Dedifferentiated amniotic fluid mesenchymal stem cell (primary cell): Measurements from ENCODE around the gene ARHGEF6.

Source experiments
- DNase-seq: peaks from one replicate; pipeline ENCODE4 v3.0.0-alpha.2; 2016; ENCODE audit errors: extremely low spot score

ARHGEF6 gene

DNA sequence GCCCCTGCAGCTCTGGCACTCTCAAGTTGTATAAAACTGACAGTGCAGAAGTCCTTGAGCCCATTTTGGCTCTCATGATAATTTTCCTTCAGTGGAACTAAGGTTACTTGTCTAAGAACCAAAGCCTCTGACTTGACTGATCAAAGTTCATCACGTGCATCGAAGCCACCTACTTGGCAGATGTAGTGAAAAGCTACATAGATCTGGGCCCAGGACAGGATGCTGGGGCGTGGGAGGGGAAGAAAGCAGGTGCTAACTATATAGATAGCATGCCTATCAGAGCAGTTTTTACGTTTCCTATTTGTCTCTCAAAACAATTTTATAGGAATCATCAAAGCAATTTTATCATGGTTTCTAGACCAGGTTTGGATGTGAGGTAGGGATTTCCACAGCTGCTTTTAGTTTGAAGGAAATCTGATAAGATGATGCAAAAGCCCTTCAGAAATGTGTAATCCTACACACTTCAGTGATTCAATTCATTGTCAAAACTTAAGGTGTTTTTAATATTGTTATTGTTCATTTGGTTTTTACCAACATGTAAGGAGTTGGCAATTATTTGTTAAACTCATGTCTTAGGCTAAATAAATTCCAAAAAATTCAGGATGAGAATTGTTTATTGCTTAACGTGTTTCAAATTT, 134.0 kb downstream of the ARHGEF6 start:
- DNase-seq, result no peak

DNA sequence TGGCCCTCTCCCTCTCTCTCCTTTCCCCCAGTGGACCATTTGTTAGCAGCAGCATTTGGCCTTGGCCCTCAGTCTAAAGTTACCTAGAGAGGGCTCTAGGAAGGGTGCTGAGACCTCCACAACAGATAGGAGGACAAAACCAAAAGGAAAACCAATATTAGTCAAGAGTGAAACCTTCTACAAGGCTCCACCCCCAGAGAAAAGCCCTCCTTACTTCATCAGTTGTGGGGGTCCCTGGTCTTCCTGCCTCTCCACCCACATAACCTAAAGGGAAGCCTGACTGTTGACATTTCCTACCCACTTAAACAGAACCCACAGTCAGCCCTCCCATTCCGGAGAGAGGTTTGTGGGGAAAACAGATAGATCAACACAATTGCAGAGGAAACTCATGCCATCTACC, 137.5 kb downstream of the ARHGEF6 start:
- no peak for DNase-seq

DNA sequence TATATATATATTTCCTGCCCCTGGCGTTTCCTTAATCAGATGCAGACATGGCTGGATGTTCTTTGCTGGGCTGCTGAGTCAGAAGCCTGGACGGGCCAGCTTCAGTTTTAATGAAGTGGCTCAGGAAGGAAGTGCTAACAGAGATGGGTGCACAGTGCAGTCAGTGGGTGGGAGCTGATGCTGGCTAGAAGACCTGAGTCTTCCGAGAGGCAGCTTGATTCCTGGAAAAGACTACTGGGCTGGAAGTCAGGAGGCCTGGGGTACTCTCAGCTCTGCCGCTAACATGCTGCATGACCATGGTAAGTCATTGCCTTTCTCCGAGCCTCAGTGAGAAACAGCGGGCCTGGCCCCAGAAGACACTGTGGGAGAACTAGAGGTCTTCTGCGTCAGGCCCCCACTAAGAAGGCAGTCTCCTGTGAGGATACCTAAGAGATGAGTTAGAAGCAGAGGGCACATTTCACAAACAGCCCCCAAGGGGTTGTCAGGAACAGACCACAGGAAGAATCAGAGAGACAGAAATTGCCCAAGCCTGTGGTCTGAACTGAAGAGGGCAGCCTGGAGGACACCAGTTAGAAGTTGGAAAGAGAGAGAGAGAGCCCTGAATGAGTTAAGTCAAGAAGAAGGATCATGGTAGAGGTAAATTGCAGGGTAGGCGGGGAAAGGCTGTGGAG, 141.1 kb downstream of the ARHGEF6 start:
- DNase-seq, result no peak

DNA sequence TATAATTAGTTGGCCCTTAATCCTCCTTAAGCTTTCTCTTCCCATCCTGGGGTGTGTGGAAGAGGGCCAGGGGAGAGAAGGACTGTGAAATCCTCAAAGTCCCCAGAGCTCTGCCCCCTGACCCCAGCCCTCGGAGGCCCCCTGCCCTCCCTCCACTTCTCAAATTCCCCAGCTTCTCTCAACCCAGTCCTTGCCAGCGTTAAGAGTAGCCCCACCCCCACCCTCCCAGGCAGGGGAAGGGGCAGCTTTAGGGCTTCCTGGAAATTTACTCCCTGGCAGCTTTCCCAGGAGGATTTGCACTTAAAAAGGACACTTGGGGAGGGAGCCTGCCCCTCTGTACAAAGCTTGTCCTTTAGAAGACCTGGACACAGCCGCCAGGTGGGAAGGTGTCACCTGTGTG, 144.6 kb downstream of the ARHGEF6 start:
- no peak for DNase-seq

DNA sequence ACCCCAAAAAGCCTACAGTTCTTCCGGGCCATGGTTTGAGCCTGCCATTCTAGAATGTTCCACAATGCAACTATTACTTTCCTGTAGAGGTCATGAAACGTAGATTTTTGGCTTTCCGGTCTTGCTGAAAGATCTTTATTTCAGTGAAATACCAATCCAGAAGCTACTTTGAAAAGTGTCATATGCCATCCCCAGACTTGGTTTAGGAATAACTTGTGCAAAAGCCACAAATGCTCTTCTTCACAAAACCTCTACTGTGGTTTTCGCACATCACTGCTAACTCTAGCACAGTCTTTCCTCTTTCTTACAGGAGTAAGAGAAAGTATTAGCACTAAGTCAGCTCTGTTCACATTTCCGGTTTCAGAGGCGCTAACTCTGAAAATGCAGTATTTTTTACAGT, 145.5 kb downstream of the ARHGEF6 start:
- DNase-seq, result no peak

DNA sequence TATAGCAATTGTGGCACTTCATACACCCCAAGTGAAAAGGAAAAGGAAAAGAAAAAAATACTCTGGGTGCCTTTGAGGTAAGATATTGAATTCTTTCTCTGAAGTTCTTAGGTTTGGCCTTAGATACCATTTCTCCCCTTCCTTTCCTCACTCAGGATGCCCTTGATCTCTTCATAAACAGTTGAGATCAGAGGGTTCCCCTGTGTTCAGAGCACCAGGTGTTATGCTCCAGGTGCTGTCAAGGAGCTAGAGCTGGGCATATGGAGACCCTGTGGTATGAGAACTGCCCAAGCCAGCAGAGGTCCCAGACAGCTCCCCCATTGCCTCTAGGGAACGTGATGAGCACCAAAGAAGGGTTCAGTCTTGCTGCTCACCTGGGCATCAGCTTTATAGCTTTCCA, 149.9 kb downstream of the ARHGEF6 start:
- no peak for DNase-seq

DNA sequence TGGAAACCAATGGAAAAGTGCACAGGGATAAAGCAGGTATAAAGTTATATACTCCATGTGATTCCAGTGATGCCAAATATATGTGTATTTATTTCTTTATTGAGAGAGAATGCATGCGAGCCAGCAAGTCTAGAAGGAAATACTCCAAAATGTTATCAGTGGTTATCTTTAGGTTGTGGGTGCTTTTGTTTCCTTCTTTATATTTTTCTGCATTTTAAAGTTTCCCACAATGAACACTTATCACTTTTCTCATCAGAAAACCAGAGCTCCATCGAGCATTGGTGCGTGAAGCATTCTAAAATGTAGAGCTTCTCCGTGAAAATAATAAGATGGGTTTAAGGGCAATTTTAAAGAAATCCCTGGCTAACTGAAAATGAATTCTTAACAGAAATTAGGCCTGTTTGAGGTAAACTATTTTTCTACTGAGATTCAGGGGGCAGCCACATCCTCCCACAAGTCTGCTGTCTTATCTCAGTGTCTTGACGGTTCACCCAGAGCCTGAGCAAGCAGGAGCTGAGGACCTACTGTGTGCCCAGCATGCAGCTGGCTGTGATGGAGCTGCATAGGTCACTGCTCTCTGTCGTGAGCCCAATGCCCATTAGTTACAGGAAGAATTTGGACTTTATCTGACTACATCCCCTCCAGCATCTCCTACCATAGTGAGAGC, 151.5 kb downstream of the ARHGEF6 start:
- no peak for DNase-seq

DNA sequence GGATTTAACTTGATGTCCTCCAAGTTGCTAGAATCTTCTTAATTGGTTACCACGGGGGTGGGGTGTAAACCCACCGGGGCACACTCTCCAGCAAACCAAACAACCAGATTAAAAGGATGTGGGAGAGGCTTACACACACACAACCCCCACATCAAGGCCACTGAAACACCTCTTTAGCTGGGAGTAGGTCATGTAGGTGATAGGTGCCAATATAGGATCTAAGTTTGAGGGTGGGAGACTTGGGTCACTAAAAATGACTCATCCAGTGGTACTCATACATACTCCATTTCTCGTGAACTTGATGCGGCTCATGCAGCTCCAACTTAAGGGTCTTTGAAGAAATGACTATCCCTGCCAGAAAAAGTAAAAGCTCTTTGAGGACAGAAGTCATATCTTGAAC, 153.3 kb downstream of the ARHGEF6 start:
- DNase-seq, result no peak

DNA sequence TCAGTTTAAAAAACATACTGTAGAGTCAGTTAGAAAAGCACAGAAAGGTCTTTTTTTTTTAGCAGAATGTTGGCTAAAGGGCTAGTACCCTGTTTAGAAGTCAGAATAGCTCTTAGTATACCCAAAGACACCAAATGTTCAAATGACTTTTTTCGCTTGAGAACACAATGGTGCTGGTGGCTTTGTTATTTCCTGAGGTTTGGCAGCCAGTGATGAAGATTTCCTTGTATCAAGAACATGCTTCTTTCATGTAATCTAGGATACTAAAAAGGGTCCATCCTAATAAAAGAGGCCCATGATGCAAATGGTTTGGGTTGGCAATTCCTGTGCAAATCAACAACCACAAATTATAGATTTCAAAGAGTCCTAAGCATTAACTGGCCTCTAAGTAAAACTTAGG, 153.8 kb downstream of the ARHGEF6 start:
- DNase-seq, result no peak

DNA sequence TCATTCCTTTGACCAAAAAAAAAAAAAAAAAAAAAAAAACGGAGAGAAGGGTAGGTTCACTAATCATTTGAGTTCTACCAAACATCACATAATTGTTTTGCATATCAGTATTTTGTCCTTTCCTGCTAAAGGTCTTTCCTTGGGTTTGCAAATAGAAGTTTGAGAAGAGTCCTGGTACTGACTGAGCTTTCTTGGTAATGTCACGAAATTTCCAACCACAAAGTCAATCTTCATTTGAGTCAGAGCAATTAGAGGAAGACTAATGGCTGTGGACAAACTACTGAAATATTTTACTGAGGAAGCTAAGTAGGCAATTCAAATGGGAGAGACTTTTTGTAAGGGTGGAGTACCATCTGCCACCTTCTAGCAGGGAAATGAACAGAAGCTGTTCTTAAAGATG, 154.5 kb downstream of the ARHGEF6 start:
- no peak for DNase-seq

DNA sequence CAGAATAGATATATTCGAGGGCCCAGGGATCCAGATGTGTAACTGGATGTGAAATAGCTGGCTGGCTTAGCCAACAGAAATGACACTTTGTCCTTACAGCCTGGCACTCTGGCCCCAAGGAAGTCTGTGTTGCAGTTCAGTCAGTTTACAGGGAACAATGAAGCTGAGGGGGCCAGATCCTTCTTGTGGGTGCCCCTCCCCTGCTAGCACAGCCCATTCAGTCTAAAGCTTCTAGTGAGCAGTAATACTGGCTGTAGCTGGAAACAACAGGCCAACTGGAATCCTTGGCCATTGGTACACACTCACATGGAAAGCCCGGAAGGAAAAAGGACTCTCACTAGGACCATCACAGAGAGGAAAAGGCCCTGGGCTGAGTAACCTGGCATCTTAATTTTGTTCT, 155.5 kb downstream of the ARHGEF6 start:
- no peak for DNase-seq

DNA sequence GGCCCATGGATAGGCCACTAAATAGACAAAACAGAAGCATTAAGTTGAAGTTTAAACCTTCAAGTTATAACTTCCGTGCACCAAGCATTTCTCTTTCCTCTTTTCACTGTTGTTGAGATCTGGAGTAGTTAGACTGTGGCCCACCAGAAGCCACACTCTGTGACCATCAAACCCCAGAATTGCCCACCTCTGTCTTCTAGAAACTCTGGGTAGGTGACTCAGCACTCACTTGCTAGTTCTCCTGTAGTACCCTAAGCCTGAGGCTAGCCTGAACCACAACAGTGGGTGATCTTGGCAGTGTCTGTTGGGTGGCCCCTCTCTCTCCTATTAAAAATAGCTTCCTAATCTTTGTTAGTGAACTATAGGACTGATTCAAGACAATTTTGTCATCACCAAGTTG, 157.3 kb downstream of the ARHGEF6 start:
- DNase-seq, result no peak

DNA sequence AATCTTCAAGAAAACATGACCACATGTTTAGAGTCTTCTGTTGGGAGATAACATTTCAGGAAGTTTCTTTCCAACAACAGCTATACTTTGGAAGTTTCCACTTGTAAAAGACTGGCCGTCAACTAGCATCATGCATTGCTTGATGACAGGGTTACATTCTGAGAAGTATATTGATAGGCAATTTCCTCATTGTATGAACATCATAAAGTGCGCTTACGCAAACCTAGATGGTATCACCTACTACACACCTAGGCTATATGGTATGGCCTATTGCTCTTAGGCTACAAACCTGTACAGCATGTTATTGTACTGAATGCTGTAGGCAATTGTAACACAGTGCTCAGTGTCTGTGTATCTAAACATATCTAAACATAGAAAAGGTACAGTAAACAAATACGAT, 158.2 kb downstream of the ARHGEF6 start:
- DNase-seq, result no peak

DNA sequence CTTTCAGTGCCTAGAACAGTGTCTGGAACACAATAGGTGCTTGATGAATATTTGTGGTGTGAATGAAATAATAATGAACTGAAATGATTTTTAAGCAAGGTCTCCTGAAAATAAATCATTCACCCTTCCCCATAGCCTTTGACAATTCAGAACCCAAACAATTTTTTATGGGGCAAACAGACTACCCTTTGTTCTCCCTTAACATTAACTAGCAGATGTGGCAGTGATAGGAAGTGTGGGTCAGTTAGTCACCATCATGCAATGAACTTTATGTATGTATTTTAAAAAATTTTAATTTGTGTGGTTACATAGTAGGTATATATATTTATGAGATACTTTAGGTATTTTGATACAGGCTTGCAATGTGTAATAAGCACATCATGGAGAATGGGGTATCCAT, 160.0 kb downstream of the ARHGEF6 start:
- no peak for DNase-seq

DNA sequence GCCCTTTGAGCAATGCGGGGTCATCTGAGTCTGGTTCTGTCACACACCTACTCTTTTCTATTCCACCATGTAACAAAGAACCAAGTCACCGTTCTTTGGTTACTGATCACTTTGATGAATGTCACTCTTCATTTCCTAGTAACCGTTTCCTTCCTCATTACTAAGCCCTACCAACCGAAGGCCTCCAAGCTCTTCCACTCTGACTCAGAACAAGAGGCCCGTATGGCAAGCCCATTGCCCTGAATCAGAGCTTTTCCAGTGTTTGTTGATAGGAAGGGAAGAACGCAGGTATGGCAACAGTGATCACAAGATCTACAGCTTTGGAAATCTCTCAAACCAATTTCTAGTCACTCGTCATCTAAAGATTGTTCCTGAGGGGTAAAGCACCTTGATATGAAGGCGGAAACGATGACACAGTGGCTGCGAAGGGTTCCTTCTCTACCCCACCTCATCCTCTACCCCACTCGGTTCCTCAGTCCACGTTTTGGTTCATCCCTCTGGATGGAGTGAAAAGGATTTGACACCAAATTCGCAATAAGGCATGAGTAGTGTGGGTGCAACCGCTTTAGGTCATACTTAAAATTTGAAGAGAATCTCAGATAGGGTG, 160.7 kb downstream of the ARHGEF6 start:
- DNase-seq, result no peak

DNA sequence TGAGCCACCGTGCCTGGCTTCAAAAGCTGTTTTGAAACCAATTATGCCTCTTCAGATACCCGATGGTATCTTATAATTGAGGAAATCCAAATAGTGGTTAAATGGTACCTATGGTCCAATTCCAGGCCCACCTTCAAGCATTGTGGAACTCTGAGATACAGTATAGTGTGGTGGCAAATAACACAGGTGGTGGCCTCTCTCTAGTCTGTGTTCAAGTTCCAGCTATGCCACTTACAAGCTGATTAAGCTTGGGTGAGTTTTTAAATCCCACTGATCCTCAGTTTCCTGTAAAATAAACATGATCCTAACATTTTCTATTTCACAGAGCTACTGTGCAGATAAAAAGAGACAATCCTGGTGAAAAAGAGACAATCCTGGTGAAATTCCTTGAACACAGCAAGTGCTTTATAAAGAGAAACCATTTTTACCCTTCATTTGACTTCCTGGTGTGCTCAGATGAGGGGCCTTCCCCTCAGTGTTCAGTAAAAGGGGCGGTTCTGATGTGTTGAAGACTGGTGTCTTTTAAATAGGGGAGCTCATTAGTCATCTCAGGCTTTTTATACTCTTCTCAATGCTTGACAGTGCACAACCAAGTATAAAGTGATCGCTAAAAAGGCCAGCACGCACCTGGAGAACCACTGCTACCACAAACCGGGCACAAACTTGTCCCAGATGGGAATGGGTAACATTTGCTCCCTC, 163.6 kb downstream of the ARHGEF6 start:
- DNase-seq, result no peak
